AG04449 (cell line): ENCODE measurements around the gene MYOF.
"Not testable (repeated sequence)": the region's sequence is repeated elsewhere in the genome, so short reads cannot be mapped to it uniquely, and the experiment has no call there.

Experiments used
- CTCF ChIA-PET: fragments of 350-600 bp; formaldehyde crosslinking; extraction: SDS; loops from one replicate; lab custom pipeline; 2021; ENCODE audit warnings: antibody characterized with exemption; lab: Yijun Ruan, JAX
- POLR2A ChIA-PET: fragments of 400-600, 350-600 bp; formaldehyde crosslinking; extraction: SDS; loops from one replicate; lab custom pipeline; 2020; ENCODE audit warnings: antibody characterized with exemption, inconsistent platforms; lab: Yijun Ruan, JAX
- DNase-seq: peaks from one replicate; pipeline ENCODE4 v3.0.0-alpha.2; 2010; ENCODE audit warnings: low read depth, low spot score
- H3K4me3 ChIP-seq: 2 replicates; pipeline ENCODE4 v1.5.1; 2011; ENCODE audit warnings: low read depth, mild to moderate bottlenecking, control low read depth, low read length
- TF ChIP-seq, protein P1 (sequence below): IDR thresholded peaks from one replicate; pipeline ENCODE4 v1.5.1; 2011; ENCODE audit warnings: mild to moderate bottlenecking, moderate library complexity, low read length, control low read depth, inconsistent platforms; ENCODE audit not compliant: insufficient read depth; ENCODE audit errors: missing control alignments

MYOF gene

DNA sequence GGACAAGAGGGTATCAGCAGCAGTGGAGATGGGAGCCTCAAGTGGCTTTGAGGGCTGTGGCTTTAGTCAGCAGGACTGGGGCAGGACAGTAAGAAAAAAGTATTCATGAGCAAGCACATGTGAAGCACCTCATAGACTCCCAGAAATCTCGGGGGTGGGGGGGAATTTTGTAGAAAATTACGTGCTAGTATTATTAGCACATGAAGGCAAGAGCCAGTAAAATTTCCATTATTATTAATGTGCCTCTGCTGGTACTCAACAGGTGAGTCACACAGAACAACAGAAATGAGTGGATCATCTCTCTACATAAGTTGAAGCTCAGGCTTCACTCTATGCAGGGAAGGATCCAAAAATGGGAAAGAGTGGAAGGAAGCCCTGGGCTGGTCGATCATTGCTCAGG, 114.5 kb downstream of the MYOF start:
- H3K4me3 ChIP-seq: no peak overlapping the region
- CTCF ChIA-PET: interaction anchor here (1.1 to 13.7 kb wide), 6 partner anchors 9 to 141 kb away, joined by 3 to 178 read pairs (median 20); partner anchors contain the start of gene MYOF
- no peak for DNase-seq
- TF ChIP-seq, protein P1, sequence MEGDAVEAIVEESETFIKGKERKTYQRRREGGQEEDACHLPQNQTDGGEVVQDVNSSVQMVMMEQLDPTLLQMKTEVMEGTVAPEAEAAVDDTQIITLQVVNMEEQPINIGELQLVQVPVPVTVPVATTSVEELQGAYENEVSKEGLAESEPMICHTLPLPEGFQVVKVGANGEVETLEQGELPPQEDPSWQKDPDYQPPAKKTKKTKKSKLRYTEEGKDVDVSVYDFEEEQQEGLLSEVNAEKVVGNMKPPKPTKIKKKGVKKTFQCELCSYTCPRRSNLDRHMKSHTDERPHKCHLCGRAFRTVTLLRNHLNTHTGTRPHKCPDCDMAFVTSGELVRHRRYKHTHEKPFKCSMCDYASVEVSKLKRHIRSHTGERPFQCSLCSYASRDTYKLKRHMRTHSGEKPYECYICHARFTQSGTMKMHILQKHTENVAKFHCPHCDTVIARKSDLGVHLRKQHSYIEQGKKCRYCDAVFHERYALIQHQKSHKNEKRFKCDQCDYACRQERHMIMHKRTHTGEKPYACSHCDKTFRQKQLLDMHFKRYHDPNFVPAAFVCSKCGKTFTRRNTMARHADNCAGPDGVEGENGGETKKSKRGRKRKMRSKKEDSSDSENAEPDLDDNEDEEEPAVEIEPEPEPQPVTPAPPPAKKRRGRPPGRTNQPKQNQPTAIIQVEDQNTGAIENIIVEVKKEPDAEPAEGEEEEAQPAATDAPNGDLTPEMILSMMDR: no peak
- POLR2A ChIA-PET: no interaction called here

DNA sequence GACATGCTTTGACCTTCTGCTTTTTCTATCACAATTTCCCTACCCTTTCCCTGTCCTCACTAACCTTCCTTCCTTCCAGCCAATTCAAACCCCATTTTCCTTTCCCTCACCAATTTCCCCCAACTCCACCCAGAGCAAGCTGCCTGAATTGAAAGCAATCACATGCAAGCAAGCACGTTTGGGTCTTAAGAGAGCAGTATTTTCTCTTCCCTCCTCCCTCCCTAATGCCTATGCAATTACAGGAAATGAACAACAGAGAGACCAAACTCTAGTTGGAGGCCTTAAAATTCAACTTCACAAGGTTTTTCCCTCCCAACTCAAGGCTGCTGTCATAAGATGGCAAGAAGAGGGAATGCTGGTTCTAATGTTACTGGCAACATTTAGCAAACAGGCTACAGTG, 117.2 kb downstream of the MYOF start:
- H3K4me3 ChIP-seq: no peak overlapping the region
- TF ChIP-seq, protein P1: no peak
- ChIA-PET CTCF (interaction anchor here (2.2 to 13.7 kb wide), 3 partner anchors 12 to 118 kb away, joined by 8 to 178 read pairs (median 109); partner anchors contain the start of gene MYOF), POLR2A (no interaction called here)
- DNase-seq: no peak

DNA sequence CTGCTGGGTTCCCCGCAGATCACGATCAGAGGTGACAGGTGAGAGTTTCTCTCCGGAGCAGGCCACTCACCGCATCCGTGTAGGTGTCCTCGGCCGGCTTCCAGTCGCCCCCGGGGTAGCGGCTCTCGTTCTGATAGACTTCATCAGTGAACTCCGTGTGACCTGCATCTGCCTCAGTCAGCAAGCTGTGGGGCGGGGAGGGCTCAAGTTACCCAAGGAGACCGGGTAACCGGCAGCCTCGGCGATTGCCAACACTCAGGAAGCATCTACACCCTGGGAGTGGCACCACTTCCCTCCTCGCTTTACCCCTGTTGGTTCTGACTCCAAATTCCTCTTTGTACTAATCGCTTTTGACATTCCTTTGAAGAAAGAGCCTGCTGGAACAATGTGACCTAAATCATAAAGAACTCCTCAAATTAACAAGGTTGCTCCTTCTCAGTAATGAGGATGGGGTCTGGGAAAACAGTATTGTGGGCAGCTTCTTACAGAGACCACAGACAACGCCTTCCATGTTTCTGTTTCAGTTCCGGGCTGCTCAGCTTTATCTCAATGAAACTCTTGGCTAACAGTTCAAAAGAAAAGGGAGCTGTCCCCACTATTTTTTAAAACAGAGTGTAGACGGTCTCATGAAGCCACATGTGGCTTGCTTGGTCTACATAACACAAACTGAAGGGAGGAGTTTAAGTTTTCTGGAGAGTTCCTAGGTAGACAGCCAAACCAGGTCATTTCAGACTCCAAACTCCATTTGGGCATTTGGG, 118.1 kb downstream of the MYOF start:
- TF ChIP-seq, protein P1: no peak
- H3K4me3 ChIP-seq: no peak overlapping the region
- DNase-seq: no peak
- POLR2A ChIA-PET: no interaction called here
- CTCF ChIA-PET: interaction anchor here (2.1 to 13.7 kb wide), 4 partner anchors 8 to 119 kb away, joined by 8 to 178 read pairs (median 58); partner anchors contain the start of gene MYOF

DNA sequence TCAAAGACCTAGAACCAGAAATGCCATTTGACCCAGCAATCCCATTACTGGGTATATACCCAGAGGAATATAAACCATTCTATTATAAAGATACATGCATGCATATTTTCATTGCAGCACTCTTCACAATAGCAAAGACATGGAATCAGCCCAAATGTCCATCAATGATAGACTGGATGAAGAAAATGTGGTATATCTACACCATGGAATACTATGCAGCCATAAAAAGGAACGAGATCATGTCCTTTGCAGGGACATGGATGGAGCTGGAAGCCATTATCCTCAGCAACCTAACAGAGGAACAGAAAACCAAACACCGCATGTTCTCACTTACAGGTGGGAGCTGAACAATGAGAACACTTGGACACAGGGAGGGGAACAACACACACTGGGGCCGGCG, 123.7 kb downstream of the MYOF start:
- POLR2A ChIA-PET, H3K4me3 ChIP-seq, DNase-seq: not testable (repeated sequence)
- CTCF ChIA-PET: interaction anchor here (0.7 to 13.7 kb wide), 16 partner anchors 9 to 153 kb away, joined by 3 to 178 read pairs (median 4); partner anchors contain the start of gene MYOF

DNA sequence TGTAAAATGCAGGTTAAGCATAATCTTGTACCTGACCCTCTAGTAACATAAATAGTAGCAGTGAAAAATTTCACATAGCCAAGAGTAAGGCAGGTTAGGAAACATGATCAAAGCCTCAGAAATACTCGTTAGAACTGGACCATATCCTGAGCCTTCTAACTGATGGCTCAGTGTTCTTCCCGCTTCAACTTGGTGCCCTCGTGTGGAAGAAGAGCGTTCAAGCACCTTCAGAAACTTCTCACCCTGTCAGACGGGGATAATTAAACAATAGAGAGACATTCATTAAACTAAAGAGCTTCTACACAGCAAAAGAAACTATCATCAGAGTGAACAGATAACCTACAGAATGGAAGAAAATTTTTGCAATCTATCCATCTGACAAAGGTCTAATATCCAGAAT, 124.5 kb downstream of the MYOF start:
- POLR2A ChIA-PET: interaction anchor here (1.0 kb wide), 1 partner anchor 125 kb away, joined by 3 read pairs; the partner anchor contains the start of gene MYOF

DNA sequence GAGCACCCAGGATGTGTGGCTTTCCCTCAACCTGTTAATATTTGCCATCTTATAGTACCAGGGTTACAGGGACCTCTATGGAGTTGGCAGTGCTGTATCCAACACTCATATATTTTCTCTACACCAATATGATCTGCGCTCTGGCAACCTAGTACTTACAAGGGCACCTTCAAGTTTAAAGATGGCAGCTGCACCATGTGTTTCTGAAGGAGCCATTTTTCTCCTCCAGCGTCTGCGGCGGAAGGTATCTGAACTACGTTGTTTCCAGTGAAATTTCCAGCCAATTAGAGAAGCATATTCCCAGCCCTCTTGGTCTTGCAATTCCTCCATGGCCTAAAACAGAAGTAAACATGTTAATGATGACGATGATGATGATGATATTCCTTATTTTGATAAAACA, 125.6 kb downstream of the MYOF start:
- TF ChIP-seq, protein P1: no peak
- no peak overlapping the region for H3K4me3 ChIP-seq
- ChIA-PET CTCF (interaction anchor here (0.7 to 15.9 kb wide), 11 partner anchors 7 to 471 kb away, joined by 3 to 178 read pairs (median 16); partner anchors contain the start of gene MYOF), POLR2A (interaction anchor here (1.0 kb wide), 1 partner anchor 126 kb away, joined by 3 read pairs; the partner anchor contains the start of gene MYOF)
- DNase-seq: no peak

More for the DNA sequence above, 124.5 kb downstream of the MYOF start:
- DNase-seq: no peak
- H3K4me3 ChIP-seq: no peak overlapping the region
- CTCF ChIA-PET: interaction anchor here (0.7 to 15.9 kb wide), 18 partner anchors 6 to 154 kb away, joined by 3 to 178 read pairs (median 4); partner anchors contain the start of gene MYOF
- TF ChIP-seq, protein P1: peak; percentile 52
